HepG2 (cell line): ENCODE results near the gene FAM3A. TPM values are rescaled to one million over a fixed set of nuclear protein-coding genes. Genes with fewer than 3 reads are reported as not detected.

ENCODE experiments used
- ATAC-seq: fragments of 200-7000 bp; cut with Tn5 transposase; 3 replicates; pipeline ENCODE4 v1.9.1; 2020; ENCODE audit warnings: mild to moderate bottlenecking, moderate library complexity
- BruUV-seq: library from RNA; stranded (reverse); fragments of 400-500 nt; replicated peaks from 2 replicates; lab custom pipeline; 2021; lab: Mats Ljungman, UMichigan
- CTCF ChIA-PET: fragments of 300-600 bp; formaldehyde crosslinking; extraction: SDS; loops from one replicate; lab custom pipeline; 2021; ENCODE audit warnings: low total read pairs, inconsistent platforms, low intra/inter-chr PET ratio; lab: Yijun Ruan, JAX
- POLR2A ChIA-PET: fragments of 350-600 bp; sonication (Branson Sonifier 250); formaldehyde crosslinking; loops from one replicate; lab custom pipeline; 2020; ENCODE audit warnings: antibody characterized with exemption, inconsistent platforms; lab: Yijun Ruan, JAX
- DNase-seq: peaks from one replicate; pipeline ENCODE4 v3.0.0-alpha.2; 2015; ENCODE audit warnings: low spot score
- FAIRE-seq: peaks from 3 replicates; lab custom pipeline; 2011; peaks lifted over from hg19 to GRCh38; lab: Jason Lieb, UNC
- H2AFZ ChIP-seq: one replicate; pipeline ENCODE4 v1.6.1; 2011; ENCODE audit warnings: low read length, inconsistent platforms
- H3K27ac ChIP-seq: fragments of 300-600 bp; 3 replicates; pipeline ENCODE4 v1.8.0; 2011; ENCODE audit warnings: mixed run types, mild to moderate bottlenecking, mixed read lengths, low read length, inconsistent platforms; ENCODE audit not compliant: insufficient read depth; ENCODE audit errors: extremely low read length
- H3K27me3 ChIP-seq, 2 experiments: fragments of 200-600 bp in 1 of 2; 2 replicates in 1 of 2; 3 replicates in 1 of 2; pipeline versions ENCODE4 v1.6.0 to v1.8.0; 2011; ENCODE audit warnings: low read length in 2 of 2, mild to moderate bottlenecking in 2 of 2, moderate library complexity in 2 of 2, inconsistent platforms in 1 of 2; ENCODE audit not compliant: insufficient read depth in 2 of 2, control insufficient read depth in 1 of 2
- H3K36me3 ChIP-seq, 2 experiments: fragments of 200-600 bp in 1 of 2; replicated peaks in 1 of 2; 2 replicates in 1 of 2; 3 replicates in 1 of 2; pipeline versions ENCODE4 v1.5.1 to v1.8.0; 2011; ENCODE audit warnings: low read length in 2 of 2, inconsistent platforms in 1 of 2; ENCODE audit not compliant: insufficient read depth in 2 of 2, control insufficient read depth in 1 of 2
- H3K4me1 ChIP-seq: 2 replicates; pipeline ENCODE4 v1.5.1; 2012; ENCODE audit warnings: low read length, inconsistent platforms; ENCODE audit not compliant: insufficient read depth
- H3K4me2 ChIP-seq: 2 replicates; pipeline ENCODE4 v1.6.0; 2011; ENCODE audit warnings: low read depth, low read length, inconsistent platforms
- H3K4me3 ChIP-seq, 3 experiments: fragments of 200-600 bp in 1 of 3; sonication (generic), shearing (Covaris generic) in 1 of 3; replicated peaks in 1 of 3; 2 replicates each; pipeline ENCODE4 v1.5.1; 2011 to 2016; ENCODE audit warnings: low read length in 3 of 3, inconsistent platforms in 2 of 3, low read depth in 2 of 3, mild to moderate bottlenecking in 2 of 3, control low read depth in 1 of 3, mixed read lengths in 1 of 3; ENCODE audit not compliant: insufficient read depth in 1 of 3
- H3K79me2 ChIP-seq: one replicate; pipeline ENCODE4 v1.6.1; 2011; ENCODE audit warnings: low read length, inconsistent platforms; ENCODE audit not compliant: insufficient read depth
- H3K9ac ChIP-seq: 2 replicates; pipeline ENCODE4 v1.6.0; 2011; ENCODE audit warnings: mild to moderate bottlenecking, low read depth, low read length, inconsistent platforms; ENCODE audit not compliant: insufficient read depth
- H3K9me3 ChIP-seq: 2 replicates; pipeline ENCODE4 v1.5.1; 2012; ENCODE audit warnings: mild to moderate bottlenecking, low read length
- H4K20me1 ChIP-seq: 2 replicates; pipeline ENCODE4 v1.6.0; 2011; ENCODE audit warnings: inconsistent platforms, mild to moderate bottlenecking, low read length, moderate library complexity; ENCODE audit not compliant: insufficient read depth
- EHMT2 ChIP-seq: fragments of 200-600 bp; sonication (generic); IDR thresholded peaks from 2 replicates; pipeline ENCODE4 v1.7.0; 2017; ENCODE audit warnings: antibody characterized with exemption, low read depth, low read length, borderline replicate concordance
- NR2F6 ChIP-seq, 2 experiments: IDR thresholded peaks; 2 replicates each; pipeline ENCODE4 v1.6.1; 2016; ENCODE audit warnings: antibody characterized with exemption in 1 of 2, mild to moderate bottlenecking in 1 of 2
- RAD51 ChIP-seq: fragments of 450-650 bp; IDR thresholded peaks from 2 replicates; pipeline ENCODE4 v1.6.1; 2016; ENCODE audit warnings: borderline replicate concordance
- SNRNP70 ChIP-seq: fragments of 200-400 bp; formaldehyde crosslinking; IDR thresholded peaks from 2 replicates; pipeline ENCODE4 v1.6.1; 2017; ENCODE audit warnings: mild to moderate bottlenecking, low read depth, low read length, moderate library complexity
- WGBS: methylation state at CpG from one replicate; pipeline ENCODE4 v1.1.6; 2017; ENCODE audit warnings: low lambda C conversion rate; 5-methylcytosine and 5-hydroxymethylcytosine counted together
- in situ Hi-C: cut with HindIII; loops from 2 replicates; pipeline ENCODE4 v1.10.0; 2017; ENCODE audit warnings: low pct_unique_long_range_greater_than_20kb; ENCODE audit not compliant: extremely low pct_ligation_motif_present
- intact Hi-C: fragments of 100-400 bp; cut with micrococcal nuclease; formaldehyde crosslinking; loops from one replicate; pipeline ENCODE4 v1.10.0; 2022; ENCODE audit not compliant: unreplicated experiment
- polyA plus RNA-seq, 8 experiments: library from polyadenylated mRNA; depleted of rRNA in 3 of 8; stranded (reverse) in 7 of 8; unstranded in 1 of 8; fragments of >200 nt; fragmentation: Illumina TruSeq in 4 of 8; extraction: Trizol in 4 of 8; gene quantifications; 2 replicates each; pipeline versions ENCODE4 v1.2.1 to v1.2.3, GENCODE V29; 2011 to 2016; ENCODE audit warnings: low read depth in 4 of 8, missing spikeins in 1 of 8, mixed read lengths in 1 of 8; ENCODE audit not compliant: insufficient read depth in 1 of 8
- total RNA-seq, 5 experiments: library from RNA; depleted of rRNA; stranded (reverse); fragments of >200 nt; fragmentation: Illumina TruSeq; extraction: Trizol; gene quantifications; 2 replicates each; pipeline ENCODE4 v1.2.3, GENCODE V29; 2016; ENCODE audit warnings: low read depth in 1 of 5
- TF ChIP-seq, protein P1 (sequence below): sonication (generic); formaldehyde crosslinking; IDR thresholded peaks from 2 replicates; pipeline ENCODE4 v1.8.1; 2022; ENCODE audit warnings: mild to moderate bottlenecking, missing genetic modification reagents
- TF ChIP-seq, protein P2 (sequence below): IDR thresholded peaks from 2 replicates; pipeline ENCODE4 v1.6.1; 2018; ENCODE audit warnings: missing genetic modification reagents
- TF ChIP-seq, protein P3 (sequence below): sonication (generic); formaldehyde crosslinking; IDR thresholded peaks from 2 replicates; pipeline ENCODE4 v1.4.0; 2020; ENCODE audit warnings: missing genetic modification reagents
- TF ChIP-seq, protein P4 (sequence below): sonication (generic); formaldehyde crosslinking; IDR thresholded peaks from one replicate; pipeline ENCODE4 v1.5.1; 2020; ENCODE audit warnings: mild to moderate bottlenecking, missing genetic modification reagents; ENCODE audit errors: not compliant biosample characterization

FAM3A gene
- total and polyA plus RNA-seq, 2 of the 13 experiments (the other 11 are each of a cell fraction or from before 2014, with no cell fraction given), result 11.2 to 22.7 TPM

DNA sequence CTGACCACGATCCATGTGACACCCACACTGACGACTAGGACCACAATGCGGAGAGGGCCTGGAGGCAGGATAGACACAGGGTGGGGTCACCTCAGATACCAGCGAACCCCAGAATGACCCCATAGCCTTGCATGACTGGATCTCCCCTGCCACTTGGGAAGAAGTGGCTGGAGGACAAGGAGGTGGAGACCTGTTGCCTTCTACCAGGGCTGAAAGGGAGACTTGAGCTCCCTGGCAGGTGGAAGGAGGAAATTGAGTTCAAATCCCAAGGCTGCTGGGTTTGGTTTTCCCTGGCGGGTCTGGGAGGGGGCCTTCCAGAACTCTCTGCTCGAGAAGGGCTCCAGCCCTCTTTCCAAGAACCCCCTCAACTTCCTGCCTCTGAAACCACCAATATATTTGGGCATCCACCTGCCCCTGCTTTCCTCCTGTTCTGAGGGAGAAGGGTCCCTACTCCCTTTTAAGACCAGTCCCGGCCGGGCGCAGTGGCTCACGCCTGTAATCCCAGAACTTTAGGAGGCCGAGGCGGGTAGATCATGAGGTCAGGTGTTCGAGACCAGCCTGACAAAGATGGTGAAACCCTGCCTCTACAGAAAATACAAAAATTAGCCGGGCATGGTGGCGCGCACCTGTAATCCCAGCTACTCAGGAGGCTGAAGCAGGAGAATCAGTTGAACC lies 3.0 kb downstream of the FAM3A start (continued):
- TF ChIP-seq, protein P1, sequence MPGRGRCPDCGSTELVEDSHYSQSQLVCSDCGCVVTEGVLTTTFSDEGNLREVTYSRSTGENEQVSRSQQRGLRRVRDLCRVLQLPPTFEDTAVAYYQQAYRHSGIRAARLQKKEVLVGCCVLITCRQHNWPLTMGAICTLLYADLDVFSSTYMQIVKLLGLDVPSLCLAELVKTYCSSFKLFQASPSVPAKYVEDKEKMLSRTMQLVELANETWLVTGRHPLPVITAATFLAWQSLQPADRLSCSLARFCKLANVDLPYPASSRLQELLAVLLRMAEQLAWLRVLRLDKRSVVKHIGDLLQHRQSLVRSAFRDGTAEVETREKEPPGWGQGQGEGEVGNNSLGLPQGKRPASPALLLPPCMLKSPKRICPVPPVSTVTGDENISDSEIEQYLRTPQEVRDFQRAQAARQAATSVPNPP (CRISPR knock-in tag), result no peak
- TF ChIP-seq NR2F6 (IDR thresholded peaks at IDR 0.05) (no peak), NR2F6 (CRISPR knock-in tag; IDR thresholded peaks at IDR 0.05) (no peak), RAD51 (no peak), EHMT2 (no peak), SNRNP70 (no peak)
- TF ChIP-seq, protein P2, sequence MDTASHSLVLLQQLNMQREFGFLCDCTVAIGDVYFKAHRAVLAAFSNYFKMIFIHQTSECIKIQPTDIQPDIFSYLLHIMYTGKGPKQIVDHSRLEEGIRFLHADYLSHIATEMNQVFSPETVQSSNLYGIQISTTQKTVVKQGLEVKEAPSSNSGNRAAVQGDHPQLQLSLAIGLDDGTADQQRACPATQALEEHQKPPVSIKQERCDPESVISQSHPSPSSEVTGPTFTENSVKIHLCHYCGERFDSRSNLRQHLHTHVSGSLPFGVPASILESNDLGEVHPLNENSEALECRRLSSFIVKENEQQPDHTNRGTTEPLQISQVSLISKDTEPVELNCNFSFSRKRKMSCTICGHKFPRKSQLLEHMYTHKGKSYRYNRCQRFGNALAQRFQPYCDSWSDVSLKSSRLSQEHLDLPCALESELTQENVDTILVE, result no peak
- TF ChIP-seq, protein P3, sequence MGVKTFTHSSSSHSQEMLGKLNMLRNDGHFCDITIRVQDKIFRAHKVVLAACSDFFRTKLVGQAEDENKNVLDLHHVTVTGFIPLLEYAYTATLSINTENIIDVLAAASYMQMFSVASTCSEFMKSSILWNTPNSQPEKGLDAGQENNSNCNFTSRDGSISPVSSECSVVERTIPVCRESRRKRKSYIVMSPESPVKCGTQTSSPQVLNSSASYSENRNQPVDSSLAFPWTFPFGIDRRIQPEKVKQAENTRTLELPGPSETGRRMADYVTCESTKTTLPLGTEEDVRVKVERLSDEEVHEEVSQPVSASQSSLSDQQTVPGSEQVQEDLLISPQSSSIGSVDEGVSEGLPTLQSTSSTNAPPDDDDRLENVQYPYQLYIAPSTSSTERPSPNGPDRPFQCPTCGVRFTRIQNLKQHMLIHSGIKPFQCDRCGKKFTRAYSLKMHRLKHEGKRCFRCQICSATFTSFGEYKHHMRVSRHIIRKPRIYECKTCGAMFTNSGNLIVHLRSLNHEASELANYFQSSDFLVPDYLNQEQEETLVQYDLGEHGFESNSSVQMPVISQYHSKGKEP (CRISPR knock-in tag), result no peak
- TF ChIP-seq, all 625 proteins: peak for 0

DNA sequence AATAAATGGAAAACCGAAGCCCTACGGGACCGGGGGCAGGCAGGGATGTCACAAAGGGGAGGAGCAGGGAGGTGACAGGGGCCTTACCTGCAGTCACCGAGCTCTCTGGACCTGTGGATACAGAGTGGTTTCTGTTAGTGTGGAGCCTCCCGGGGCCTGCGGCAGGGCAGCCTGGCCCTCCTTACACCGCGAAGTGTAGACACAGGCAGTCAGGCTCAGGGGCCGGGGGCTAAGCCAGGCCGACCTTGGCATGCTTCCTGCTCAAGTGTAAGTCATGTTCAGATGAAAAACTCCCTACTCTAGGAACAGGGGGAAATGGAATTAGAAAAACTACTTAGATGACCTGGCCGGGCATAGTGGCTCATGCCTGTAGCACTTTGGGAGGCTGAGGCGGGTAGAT lies 4.3 kb downstream of the FAM3A start:
- in situ Hi-C loops (no loop called here), intact Hi-C loops (no loop called here)
- Histone ChIP-seq H3K4me1 (peaks cover 14% of the 10 kb centered on the region; the same call in 1 of the 2 replicates), H2AFZ (no peak overlapping the region), H3K27me3 (no peaks in the 10 kb centered on the region), H3K9ac (no peak overlapping the region), H3K36me3 (no peaks in the 10 kb centered on the region), H3K79me2 (no peaks in the 10 kb centered on the region), H4K20me1 (no peaks in the 10 kb centered on the region), H3K4me3 (no peak overlapping the region), H3K4me2 (no peak overlapping the region), H3K9me3 (no peaks in the 10 kb centered on the region), H3K27ac (no peak overlapping the region)
- ATAC-seq (no peak), DNase-seq (no peak), FAIRE-seq (no peak)
- WGBS, result 91% methylated on average over 9 of the region's 12 CpGs
- CTCF ChIA-PET, result no interaction called here
- BruUV-seq, result no TSS peak
- POLR2A ChIA-PET, result no interaction called here
- TF ChIP-seq, protein P4, sequence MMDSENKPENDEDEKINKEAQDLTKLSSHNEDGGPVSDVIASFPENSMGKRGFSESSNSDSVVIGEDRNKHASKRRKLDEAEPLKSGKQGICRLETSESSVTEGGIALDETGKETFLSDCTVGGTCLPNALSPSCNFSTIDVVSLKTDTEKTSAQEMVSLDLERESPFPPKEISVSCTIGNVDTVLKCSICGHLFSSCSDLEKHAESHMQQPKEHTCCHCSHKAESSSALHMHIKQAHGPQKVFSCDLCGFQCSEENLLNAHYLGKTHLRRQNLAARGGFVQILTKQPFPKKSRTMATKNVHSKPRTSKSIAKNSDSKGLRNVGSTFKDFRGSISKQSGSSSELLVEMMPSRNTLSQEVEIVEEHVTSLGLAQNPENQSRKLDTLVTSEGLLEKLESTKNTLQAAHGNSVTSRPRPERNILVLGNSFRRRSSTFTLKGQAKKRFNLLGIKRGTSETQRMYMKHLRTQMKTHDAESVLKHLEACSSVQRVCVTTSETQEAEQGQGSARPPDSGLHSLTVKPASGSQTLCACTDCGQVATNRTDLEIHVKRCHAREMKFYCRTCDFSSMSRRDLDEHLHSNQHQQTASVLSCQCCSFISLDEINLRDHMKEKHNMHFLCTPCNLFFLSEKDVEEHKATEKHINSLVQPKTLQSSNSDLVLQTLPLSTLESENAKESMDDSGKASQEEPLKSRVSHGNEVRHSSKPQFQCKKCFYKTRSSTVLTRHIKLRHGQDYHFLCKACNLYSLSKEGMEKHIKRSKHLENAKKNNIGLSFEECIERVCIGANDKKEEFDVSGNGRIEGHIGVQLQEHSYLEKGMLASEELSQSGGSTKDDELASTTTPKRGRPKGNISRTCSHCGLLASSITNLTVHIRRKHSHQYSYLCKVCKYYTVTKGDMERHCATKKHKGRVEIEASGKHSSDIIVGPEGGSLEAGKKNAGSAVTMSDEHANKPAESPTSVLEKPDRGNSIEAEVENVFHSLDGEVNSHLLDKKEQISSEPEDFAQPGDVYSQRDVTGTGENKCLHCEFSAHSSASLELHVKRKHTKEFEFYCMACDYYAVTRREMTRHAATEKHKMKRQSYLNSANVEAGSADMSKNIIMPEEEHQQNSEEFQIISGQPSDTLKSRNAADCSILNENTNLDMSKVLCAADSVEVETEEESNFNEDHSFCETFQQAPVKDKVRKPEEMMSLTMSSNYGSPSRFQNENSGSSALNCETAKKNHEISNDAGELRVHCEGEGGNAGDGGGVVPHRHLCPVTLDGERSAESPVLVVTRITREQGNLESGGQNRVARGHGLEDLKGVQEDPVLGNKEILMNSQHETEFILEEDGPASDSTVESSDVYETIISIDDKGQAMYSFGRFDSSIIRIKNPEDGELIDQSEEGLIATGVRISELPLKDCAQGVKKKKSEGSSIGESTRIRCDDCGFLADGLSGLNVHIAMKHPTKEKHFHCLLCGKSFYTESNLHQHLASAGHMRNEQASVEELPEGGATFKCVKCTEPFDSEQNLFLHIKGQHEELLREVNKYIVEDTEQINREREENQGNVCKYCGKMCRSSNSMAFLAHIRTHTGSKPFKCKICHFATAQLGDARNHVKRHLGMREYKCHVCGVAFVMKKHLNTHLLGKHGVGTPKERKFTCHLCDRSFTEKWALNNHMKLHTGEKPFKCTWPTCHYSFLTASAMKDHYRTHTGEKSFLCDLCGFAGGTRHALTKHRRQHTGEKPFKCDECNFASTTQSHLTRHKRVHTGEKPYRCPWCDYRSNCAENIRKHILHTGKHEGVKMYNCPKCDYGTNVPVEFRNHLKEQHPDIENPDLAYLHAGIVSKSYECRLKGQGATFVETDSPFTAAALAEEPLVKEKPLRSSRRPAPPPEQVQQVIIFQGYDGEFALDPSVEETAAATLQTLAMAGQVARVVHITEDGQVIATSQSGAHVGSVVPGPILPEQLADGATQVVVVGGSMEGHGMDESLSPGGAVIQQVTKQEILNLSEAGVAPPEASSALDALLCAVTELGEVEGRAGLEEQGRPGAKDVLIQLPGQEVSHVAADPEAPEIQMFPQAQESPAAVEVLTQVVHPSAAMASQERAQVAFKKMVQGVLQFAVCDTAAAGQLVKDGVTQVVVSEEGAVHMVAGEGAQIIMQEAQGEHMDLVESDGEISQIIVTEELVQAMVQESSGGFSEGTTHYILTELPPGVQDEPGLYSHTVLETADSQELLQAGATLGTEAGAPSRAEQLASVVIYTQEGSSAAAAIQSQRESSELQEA, result no peak
